GM23338 (cell line): Measurements from ENCODE around the gene MYOM1.
"Not testable (repeated sequence)": the region's sequence is repeated elsewhere in the genome, so short reads cannot be mapped to it uniquely, and the experiment has no call there.

Experiments
- CREB1 ChIP-seq: fragments of 250-450 bp; sonication (Bioruptor Pico); IDR thresholded peaks from 2 replicates; pipeline ENCODE4 v1.5.0; 2020; ENCODE audit warnings: low read depth, mild to moderate bottlenecking, moderate library complexity
- EZH2phosphoT487 ChIP-seq: fragments of 200-600 bp; sonication (generic); IDR thresholded peaks from one replicate; pipeline ENCODE4 v1.8.1; 2018; ENCODE audit warnings: antibody characterized with exemption; ENCODE audit not compliant: unreplicated experiment
- ZNF331 ChIP-seq: fragments of 250-450 bp; sonication (Bioruptor Pico); IDR thresholded peaks from 2 replicates; pipeline ENCODE4 v1.5.0; 2020; ENCODE audit warnings: low read depth, mild to moderate bottlenecking, moderate library complexity
- TF ChIP-seq, protein P1 (sequence below): IDR thresholded peaks from 2 replicates; pipeline ENCODE4 v1.6.1; 2016; ENCODE audit warnings: antibody characterized with exemption
- TF ChIP-seq, protein P2 (sequence below), 2 experiments: fragments of 200-600 bp in 1 of 2; sonication (generic) in 1 of 2; conservative IDR thresholded peaks; 2 replicates each; pipeline versions ENCODE4 v1.5.1 to v1.6.1; 2016 to 2017; ENCODE audit warnings: antibody characterized with exemption in 2 of 2, low read depth in 2 of 2, mild to moderate bottlenecking in 2 of 2, moderate library complexity in 1 of 2

DNA sequence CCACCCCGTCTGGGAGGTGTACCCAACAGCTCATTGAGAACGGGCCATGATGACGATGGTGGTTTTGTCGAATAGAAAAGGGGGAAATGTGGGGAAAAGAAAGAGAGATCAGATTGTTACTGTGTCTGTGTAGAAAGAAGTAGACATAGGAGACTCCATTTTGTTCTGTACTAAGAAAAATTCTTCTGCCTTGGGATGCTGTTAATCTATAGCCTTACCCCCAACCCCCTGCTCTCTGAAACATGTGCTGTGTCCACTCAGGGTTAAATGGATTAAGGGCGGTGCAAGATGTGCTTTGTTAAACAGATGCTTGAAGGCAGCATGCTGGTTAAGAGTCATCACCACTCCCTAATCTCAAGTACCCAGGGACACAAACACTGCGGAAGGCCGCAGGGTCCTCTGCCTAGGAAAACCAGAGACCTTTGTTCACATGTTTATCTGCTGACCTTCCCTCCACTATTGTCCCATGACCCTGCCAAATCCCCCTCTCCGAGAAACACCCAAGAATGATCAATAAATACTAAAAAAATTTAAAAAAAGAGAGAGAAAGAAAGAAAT is 169.8 kb downstream of the MYOM1 start:
- not testable (repeated sequence) for TF ChIP-seq CREB1; EZH2phosphoT487; ZNF331 (CRISPR knock-in tag)
- TF ChIP-seq, protein P1, sequence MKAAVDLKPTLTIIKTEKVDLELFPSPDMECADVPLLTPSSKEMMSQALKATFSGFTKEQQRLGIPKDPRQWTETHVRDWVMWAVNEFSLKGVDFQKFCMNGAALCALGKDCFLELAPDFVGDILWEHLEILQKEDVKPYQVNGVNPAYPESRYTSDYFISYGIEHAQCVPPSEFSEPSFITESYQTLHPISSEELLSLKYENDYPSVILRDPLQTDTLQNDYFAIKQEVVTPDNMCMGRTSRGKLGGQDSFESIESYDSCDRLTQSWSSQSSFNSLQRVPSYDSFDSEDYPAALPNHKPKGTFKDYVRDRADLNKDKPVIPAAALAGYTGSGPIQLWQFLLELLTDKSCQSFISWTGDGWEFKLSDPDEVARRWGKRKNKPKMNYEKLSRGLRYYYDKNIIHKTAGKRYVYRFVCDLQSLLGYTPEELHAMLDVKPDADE, result not testable (repeated sequence)
- TF ChIP-seq, protein P2, sequence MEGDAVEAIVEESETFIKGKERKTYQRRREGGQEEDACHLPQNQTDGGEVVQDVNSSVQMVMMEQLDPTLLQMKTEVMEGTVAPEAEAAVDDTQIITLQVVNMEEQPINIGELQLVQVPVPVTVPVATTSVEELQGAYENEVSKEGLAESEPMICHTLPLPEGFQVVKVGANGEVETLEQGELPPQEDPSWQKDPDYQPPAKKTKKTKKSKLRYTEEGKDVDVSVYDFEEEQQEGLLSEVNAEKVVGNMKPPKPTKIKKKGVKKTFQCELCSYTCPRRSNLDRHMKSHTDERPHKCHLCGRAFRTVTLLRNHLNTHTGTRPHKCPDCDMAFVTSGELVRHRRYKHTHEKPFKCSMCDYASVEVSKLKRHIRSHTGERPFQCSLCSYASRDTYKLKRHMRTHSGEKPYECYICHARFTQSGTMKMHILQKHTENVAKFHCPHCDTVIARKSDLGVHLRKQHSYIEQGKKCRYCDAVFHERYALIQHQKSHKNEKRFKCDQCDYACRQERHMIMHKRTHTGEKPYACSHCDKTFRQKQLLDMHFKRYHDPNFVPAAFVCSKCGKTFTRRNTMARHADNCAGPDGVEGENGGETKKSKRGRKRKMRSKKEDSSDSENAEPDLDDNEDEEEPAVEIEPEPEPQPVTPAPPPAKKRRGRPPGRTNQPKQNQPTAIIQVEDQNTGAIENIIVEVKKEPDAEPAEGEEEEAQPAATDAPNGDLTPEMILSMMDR (conservative IDR thresholded peaks at IDR 0.05; ENCODE audit: low read depth in 2 of 2), result not testable (repeated sequence)
